Heart left ventricle (tissue), 13 donors: ENCODE results near the gene CCDC78.

ENCODE experiments used
- POLR2A ChIP-seq, 2 donors: fragments of 450-650 bp; IDR thresholded peaks; one replicate each; pipeline ENCODE4 v1.6.1; 2017; ENCODE audit warnings: antibody characterized with exemption in 2 of 2, mild to moderate bottlenecking in 2 of 2, moderate library complexity in 2 of 2
- TF ChIP-seq, protein P1 (sequence below), 12 donors: fragments of 200-600 bp; sonication (generic) in 4 of 12; IDR thresholded peaks; one replicate each; pipeline versions ENCODE4 v1.5.0 to v1.8.0; 2018 to 2022; ENCODE audit warnings: antibody characterized with exemption in 12 of 12, mild to moderate bottlenecking in 5 of 12
- donor health status: ischemic (EF 13 %, LVEDD 7.1; RV severe dilation, severe dysfunction).
- donor health status: DM: no; HTN: yes; CAD: no.
- donor health status: DM: no; HTN: no; CAD: no.
- donor health status: ischemic (EF 25% LVEDD 6.9; RV normal size, moderate dysfunction).
- donor health status: ischemic (EF 25% LVEDD 5.7; RV mildly dilated, moderate dysfunction).
- donor health status: ischemic (EF 35%, LVEDD 5.7; RV mildly dilated, moderate dysfunction).
- donor health status: nonischemic (EF 11% LVEDD 7.7; RV severe dilation, severe dysfunction).
- donor health status: DM: yes; HTN: yes; CAD: no.
- donor health status: PGD.
- donor health status: ischemic (EF 29% LVEDD 5.4; RV normal size, mild dysfunction).
- donor health status: nonischemic (EF 23%, LVEDD 6.1; RV moderate dilation, normal function).

DNA sequence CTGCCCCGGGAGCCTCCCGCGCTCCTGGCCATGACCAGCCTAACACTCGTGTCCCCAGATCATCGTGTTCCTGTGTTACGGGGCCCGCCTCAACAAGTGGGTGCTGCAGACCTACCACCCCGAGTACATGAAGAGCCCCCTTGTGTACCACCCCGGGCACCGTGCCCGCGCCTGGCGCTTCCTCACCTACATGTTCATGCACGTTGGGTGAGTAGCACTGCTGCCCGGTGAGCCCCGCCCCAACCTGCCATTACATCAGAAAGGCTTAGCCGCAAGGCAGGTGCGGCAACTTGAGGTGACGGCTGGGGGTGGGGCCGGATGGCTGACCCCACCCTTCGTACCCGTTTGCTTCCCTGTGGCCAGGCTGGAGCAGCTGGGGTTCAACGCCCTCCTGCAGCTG, 49.3 kb downstream of the CCDC78 start:
- TF ChIP-seq, protein P1, sequence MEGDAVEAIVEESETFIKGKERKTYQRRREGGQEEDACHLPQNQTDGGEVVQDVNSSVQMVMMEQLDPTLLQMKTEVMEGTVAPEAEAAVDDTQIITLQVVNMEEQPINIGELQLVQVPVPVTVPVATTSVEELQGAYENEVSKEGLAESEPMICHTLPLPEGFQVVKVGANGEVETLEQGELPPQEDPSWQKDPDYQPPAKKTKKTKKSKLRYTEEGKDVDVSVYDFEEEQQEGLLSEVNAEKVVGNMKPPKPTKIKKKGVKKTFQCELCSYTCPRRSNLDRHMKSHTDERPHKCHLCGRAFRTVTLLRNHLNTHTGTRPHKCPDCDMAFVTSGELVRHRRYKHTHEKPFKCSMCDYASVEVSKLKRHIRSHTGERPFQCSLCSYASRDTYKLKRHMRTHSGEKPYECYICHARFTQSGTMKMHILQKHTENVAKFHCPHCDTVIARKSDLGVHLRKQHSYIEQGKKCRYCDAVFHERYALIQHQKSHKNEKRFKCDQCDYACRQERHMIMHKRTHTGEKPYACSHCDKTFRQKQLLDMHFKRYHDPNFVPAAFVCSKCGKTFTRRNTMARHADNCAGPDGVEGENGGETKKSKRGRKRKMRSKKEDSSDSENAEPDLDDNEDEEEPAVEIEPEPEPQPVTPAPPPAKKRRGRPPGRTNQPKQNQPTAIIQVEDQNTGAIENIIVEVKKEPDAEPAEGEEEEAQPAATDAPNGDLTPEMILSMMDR (IDR thresholded peaks at IDR 0.05), result no peak
- no peak for TF ChIP-seq POLR2A (IDR thresholded peaks at IDR 0.05)
